Panc1 (cell line): Measurements from ENCODE around the gene STK32C.
A peak's percentile ranks its signal among the peaks of the same experiment; 100 is the strongest.

Experiments
- POLR2AphosphoS5 ChIP-seq: IDR thresholded peaks from 2 replicates; pipeline ENCODE4 v1.6.1; 2012; ENCODE audit warnings: mild to moderate bottlenecking, low read depth, low read length, moderate library complexity
- SIN3A ChIP-seq: IDR thresholded peaks from 2 replicates; pipeline ENCODE4 v1.6.1; 2012; ENCODE audit warnings: low read depth, mild to moderate bottlenecking, low read length, moderate library complexity, borderline replicate concordance; ENCODE audit not compliant: insufficient read depth
- TCF7L2 ChIP-seq: IDR thresholded peaks from 2 replicates; pipeline ENCODE4 v1.6.1; 2011; ENCODE audit warnings: mild to moderate bottlenecking, low read depth, low read length, inconsistent platforms
- TF ChIP-seq, protein P1 (sequence below): fragments of 450-650 bp; IDR thresholded peaks from 2 replicates; pipeline ENCODE4 v1.5.1; 2017; ENCODE audit warnings: mild to moderate bottlenecking
- TF ChIP-seq, protein P2 (sequence below), 2 experiments: IDR thresholded peaks; 2 replicates each; pipeline ENCODE4 v1.6.1; 2011 to 2012; ENCODE audit warnings: low read depth in 2 of 2, control low read depth in 1 of 2, low read length in 1 of 2, mild to moderate bottlenecking in 1 of 2, moderate library complexity in 1 of 2; ENCODE audit not compliant: insufficient read depth in 1 of 2

- TF ChIP-seq, protein P1, sequence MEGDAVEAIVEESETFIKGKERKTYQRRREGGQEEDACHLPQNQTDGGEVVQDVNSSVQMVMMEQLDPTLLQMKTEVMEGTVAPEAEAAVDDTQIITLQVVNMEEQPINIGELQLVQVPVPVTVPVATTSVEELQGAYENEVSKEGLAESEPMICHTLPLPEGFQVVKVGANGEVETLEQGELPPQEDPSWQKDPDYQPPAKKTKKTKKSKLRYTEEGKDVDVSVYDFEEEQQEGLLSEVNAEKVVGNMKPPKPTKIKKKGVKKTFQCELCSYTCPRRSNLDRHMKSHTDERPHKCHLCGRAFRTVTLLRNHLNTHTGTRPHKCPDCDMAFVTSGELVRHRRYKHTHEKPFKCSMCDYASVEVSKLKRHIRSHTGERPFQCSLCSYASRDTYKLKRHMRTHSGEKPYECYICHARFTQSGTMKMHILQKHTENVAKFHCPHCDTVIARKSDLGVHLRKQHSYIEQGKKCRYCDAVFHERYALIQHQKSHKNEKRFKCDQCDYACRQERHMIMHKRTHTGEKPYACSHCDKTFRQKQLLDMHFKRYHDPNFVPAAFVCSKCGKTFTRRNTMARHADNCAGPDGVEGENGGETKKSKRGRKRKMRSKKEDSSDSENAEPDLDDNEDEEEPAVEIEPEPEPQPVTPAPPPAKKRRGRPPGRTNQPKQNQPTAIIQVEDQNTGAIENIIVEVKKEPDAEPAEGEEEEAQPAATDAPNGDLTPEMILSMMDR: peak; percentile 100
- TF ChIP-seq TCF7L2: no peak
- peak; percentile 47; the same call in 1 of the 2 replicates for TF ChIP-seq POLR2AphosphoS5
- TF ChIP-seq, protein P2, sequence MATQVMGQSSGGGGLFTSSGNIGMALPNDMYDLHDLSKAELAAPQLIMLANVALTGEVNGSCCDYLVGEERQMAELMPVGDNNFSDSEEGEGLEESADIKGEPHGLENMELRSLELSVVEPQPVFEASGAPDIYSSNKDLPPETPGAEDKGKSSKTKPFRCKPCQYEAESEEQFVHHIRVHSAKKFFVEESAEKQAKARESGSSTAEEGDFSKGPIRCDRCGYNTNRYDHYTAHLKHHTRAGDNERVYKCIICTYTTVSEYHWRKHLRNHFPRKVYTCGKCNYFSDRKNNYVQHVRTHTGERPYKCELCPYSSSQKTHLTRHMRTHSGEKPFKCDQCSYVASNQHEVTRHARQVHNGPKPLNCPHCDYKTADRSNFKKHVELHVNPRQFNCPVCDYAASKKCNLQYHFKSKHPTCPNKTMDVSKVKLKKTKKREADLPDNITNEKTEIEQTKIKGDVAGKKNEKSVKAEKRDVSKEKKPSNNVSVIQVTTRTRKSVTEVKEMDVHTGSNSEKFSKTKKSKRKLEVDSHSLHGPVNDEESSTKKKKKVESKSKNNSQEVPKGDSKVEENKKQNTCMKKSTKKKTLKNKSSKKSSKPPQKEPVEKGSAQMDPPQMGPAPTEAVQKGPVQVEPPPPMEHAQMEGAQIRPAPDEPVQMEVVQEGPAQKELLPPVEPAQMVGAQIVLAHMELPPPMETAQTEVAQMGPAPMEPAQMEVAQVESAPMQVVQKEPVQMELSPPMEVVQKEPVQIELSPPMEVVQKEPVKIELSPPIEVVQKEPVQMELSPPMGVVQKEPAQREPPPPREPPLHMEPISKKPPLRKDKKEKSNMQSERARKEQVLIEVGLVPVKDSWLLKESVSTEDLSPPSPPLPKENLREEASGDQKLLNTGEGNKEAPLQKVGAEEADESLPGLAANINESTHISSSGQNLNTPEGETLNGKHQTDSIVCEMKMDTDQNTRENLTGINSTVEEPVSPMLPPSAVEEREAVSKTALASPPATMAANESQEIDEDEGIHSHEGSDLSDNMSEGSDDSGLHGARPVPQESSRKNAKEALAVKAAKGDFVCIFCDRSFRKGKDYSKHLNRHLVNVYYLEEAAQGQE (IDR thresholded peaks at IDR 0.05; ENCODE audit: insufficient read depth in 1 of 2, low read depth in 2 of 2, low read length in 1 of 2): peak in 1 of 2 experiments; percentile 56; a peak in 1 of 4 replicates
- no peak for TF ChIP-seq SIN3A
Observed at GRCh38 chr10:132223156-132223590, 84.6 kb downstream of the STK32C start.
